Ovary (tissue), 9 donors: ENCODE measurements around the gene MYO9B. TPM values are rescaled to one million over a fixed set of nuclear protein-coding genes. Genes with fewer than 3 reads are reported as not detected.

Experiments used
- DNase-seq, 5 donors: peaks; one replicate each; pipeline ENCODE4 v3.0.0-alpha.2; 2019 to 2020
- H3K27ac ChIP-seq, 2 donors: fragments of 200-600 bp; one replicate each; pipeline versions ENCODE4 v1.5.1 to v1.8.0; 2019 to 2022
- H3K27me3 ChIP-seq: fragments of 200-600 bp; one replicate; pipeline ENCODE4 v1.8.0; 2022
- H3K36me3 ChIP-seq: fragments of 200-600 bp; sonication (generic); one replicate; pipeline ENCODE4 v1.5.1; 2019
- H3K4me1 ChIP-seq: one replicate; pipeline ENCODE4 v1.8.1; 2013; ENCODE audit warnings: mild to moderate bottlenecking, moderate library complexity; ENCODE audit not compliant: insufficient read depth
- H3K4me3 ChIP-seq: fragments of 200-600 bp; sonication (generic); one replicate; pipeline ENCODE4 v1.5.1; 2017
- H3K9me3 ChIP-seq, 2 donors: fragments of 200-600 bp in 1 of 2; sonication (generic) in 1 of 2; one replicate each; pipeline versions ENCODE4 v1.5.1 to v1.8.1; 2013 to 2019; ENCODE audit warnings: mild to moderate bottlenecking in 1 of 2, moderate library complexity in 1 of 2
- EP300 ChIP-seq: sonication (generic); formaldehyde crosslinking; IDR thresholded peaks from one replicate; pipeline ENCODE4 v1.6.1; 2017; ENCODE audit warnings: antibody characterized with exemption
- POLR2A ChIP-seq: fragments of 450-650 bp; IDR thresholded peaks from one replicate; pipeline ENCODE4 v1.6.1; 2017; ENCODE audit warnings: antibody characterized with exemption, mild to moderate bottlenecking, moderate library complexity
- WGBS, 3 donors: extraction: QIAGEN DNeasy Blood & Tissue Kit in 1 of 3; methylation state at CpG; one replicate each; pipeline versions ENCODE4 v1.1.5 to v1.1.7; 2013 to 2017; 5-methylcytosine and 5-hydroxymethylcytosine counted together
- intact Hi-C, 4 donors: fragments of 100-400 bp; cut with DNase I; formaldehyde crosslinking; loops; one replicate each; pipeline versions ENCODE4 v1.11.0 to v1.15.1; 2022 to 2023
- polyA plus RNA-seq, 2 donors: library from polyadenylated mRNA; stranded (reverse); fragments of 200-250 nt in 1 of 2; fragments of 350-450 nt in 1 of 2; fragmentation: Illumina TruSeq in 1 of 2; extraction: RNeasy Lipid Tissue Mini Kit (QIAGEN cat#74804) in 1 of 2; gene quantifications; one replicate each; pipeline ENCODE4 v1.2.3, GENCODE V29; 2013 to 2014
- total RNA-seq, 7 donors: library from RNA; depleted of rRNA in 2 of 7; stranded (reverse); fragments of >200 nt in 2 of 7; fragmentation: NEBNext Ultra II Directional in 3 of 7; extraction: Animal tissue kit (Norgen Biotek cat#: 25700) in 3 of 7; gene quantifications; one replicate each; pipeline versions ENCODE4 v1.1.0 to v1.2.4, GENCODE V29; 2016 to 2023
- TF ChIP-seq, protein P1 (sequence below), 3 donors: fragments of 450-650 bp in 2 of 3; fragments of 200-600 bp in 1 of 3; IDR thresholded peaks; one replicate each; pipeline versions ENCODE4 v1.5.1 to v1.8.0; 2016 to 2022; ENCODE audit warnings: antibody characterized with exemption in 3 of 3, mild to moderate bottlenecking in 1 of 3
- donor health status: DM: no; HTN: no; CAD: no; lungs with moderate emphysema.
- donor health status: DM: no; HTN: no; CAD: no.
- donor health status: Bipolar disorder and iron deficiency.
- donor health status: DM: yes; HTN: yes; CAD: no.
- donor health status: DM: no; HTN: no; CAD: no.
- donor health status: DM: yes; HTN: yes; CAD: no.

MYO9B gene
- total and polyA plus RNA-seq, 9 donors = 17.9 to 56.3 (median 34.1) TPM

DNA sequence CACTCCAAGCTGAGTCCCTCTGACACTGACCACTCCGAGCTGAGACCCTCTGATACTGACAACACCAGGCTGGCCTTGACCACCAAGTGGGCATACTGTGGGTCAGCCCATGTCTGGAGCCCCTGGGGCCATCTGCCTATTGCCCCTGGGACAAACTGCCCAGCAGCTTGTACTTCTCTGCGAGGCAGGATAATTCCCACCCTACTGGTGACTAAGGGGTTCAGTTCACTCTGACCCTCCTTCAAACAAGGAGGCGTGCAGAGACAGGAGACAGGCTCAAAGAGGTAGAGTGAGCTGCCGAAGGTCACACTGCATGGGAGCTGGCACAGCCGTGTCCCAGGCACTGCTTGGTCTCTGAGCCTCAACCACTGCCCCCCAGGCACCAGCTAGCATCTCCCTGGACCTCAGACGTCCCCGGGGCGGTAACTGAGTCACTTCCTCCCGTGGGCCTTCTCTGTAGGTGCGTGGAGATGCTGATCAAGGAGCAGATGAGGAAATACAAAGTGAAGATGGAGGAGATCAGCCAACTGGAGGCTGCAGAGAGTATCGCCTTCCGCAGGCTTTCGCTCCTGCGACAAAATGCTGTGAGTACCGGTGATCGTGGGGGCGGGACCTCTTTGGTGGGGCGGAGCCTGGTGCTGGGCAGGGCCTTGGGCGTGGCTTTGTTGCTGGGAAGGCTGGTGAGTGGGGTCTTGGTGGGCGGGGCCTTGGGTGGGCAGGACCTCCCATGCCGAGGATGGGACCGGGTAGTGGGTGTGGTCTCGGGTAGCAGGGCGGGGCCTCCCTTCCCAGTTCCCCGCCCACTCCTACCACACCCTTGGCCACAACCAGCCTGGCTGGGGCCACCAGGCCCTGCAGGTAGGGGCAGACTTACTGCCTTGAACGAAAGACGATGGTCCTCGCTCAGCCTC is 133.8 kb downstream of the MYO9B start:
- WGBS, 3 donors = 74 to 79% (median 78%) methylated on average over 28 of the region's 28 CpGs
- H3K27me3 ChIP-seq = no peaks in the 10 kb centered on the region
- H3K9me3 ChIP-seq = no peaks in the 10 kb centered on the region
- intact Hi-C loops = loop anchor here (5.0 to 10.0 kb wide), 4 partner anchors 58 to 75 kb away; partner anchors contain the start of genes ANKLE1 (in 2 of the 4) and BABAM1 (in 1 of the 4)
- TF ChIP-seq EP300 (no peak), POLR2A (no peak)
- TF ChIP-seq, protein P1, sequence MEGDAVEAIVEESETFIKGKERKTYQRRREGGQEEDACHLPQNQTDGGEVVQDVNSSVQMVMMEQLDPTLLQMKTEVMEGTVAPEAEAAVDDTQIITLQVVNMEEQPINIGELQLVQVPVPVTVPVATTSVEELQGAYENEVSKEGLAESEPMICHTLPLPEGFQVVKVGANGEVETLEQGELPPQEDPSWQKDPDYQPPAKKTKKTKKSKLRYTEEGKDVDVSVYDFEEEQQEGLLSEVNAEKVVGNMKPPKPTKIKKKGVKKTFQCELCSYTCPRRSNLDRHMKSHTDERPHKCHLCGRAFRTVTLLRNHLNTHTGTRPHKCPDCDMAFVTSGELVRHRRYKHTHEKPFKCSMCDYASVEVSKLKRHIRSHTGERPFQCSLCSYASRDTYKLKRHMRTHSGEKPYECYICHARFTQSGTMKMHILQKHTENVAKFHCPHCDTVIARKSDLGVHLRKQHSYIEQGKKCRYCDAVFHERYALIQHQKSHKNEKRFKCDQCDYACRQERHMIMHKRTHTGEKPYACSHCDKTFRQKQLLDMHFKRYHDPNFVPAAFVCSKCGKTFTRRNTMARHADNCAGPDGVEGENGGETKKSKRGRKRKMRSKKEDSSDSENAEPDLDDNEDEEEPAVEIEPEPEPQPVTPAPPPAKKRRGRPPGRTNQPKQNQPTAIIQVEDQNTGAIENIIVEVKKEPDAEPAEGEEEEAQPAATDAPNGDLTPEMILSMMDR (IDR thresholded peaks at IDR 0.05) = no peak
- no peak overlapping the region for H3K4me3 ChIP-seq
- no peaks in the 10 kb centered on the region for H3K36me3 ChIP-seq
- DNase-seq = no peak
- H3K4me1 ChIP-seq = no peaks in the 10 kb centered on the region
- no peak overlapping the region for H3K27ac ChIP-seq

GRCh38 chr19:17210296-17210695 is 134.7 kb downstream of the MYO9B start:
- Histone ChIP-seq H3K36me3 (no peaks in the 10 kb centered on the region), H3K9me3 (no peaks in the 10 kb centered on the region), H3K4me3 (no peak overlapping the region), H3K4me1 (peaks cover 2% of the 10 kb centered on the region), H3K27me3 (no peaks in the 10 kb centered on the region), H3K27ac (no peak overlapping the region)
- intact Hi-C loops = loop anchor here in 1 of 4 donors (5.0 kb wide), 1 partner anchor 57 kb away; the partner anchor contains the start of gene BABAM1
- 80 to 89% (median 86%) methylated on average over 14 of the region's 14 CpGs for WGBS, 3 donors
- TF ChIP-seq EP300 = no peak
- no peak for TF ChIP-seq POLR2A
- TF ChIP-seq, protein P1 (IDR thresholded peaks at IDR 0.05) = no peak
- no peak for DNase-seq

- no peaks in the 10 kb centered on the region for H3K9me3 ChIP-seq
- H3K4me1 ChIP-seq = peaks cover 4% of the 10 kb centered on the region
- intact Hi-C loops = loop anchor here in 1 of 4 donors (5.0 kb wide), 1 partner anchor 56 kb away; the partner anchor contains the start of gene BABAM1
- no peaks in the 10 kb centered on the region for H3K36me3 ChIP-seq
- H3K27ac ChIP-seq = no peak overlapping the region
- no peak overlapping the region for H3K4me3 ChIP-seq
- no peaks in the 10 kb centered on the region for H3K27me3 ChIP-seq
- 90 to 92% (median 92%) methylated on average over 54 to 58 of the region's 58 CpGs for WGBS, 3 donors
- TF ChIP-seq, protein P1 (IDR thresholded peaks at IDR 0.05) = no peak
- no peak for TF ChIP-seq EP300
- peak in 2 of 5 donors; percentile 29 to 31 for DNase-seq
These were observed 136.2 kb downstream of the MYO9B start for GRCh38 chr19:17211547-17212446.

- intact Hi-C loops = loop anchor here in 1 of 4 donors (5.0 kb wide), 1 partner anchor 54 kb away; the partner anchor contains the start of gene BABAM1
- WGBS, 3 donors = 79 to 81% (median 79%) methylated on average over 5 of the region's 5 CpGs
- TF ChIP-seq EP300 = no peak
- no peak for TF ChIP-seq POLR2A
- TF ChIP-seq, protein P1 (IDR thresholded peaks at IDR 0.05) = no peak
- no peak overlapping the region for H3K4me3 ChIP-seq
- peaks cover 4% of the 10 kb centered on the region for H3K4me1 ChIP-seq
- H3K27me3 ChIP-seq = no peaks in the 10 kb centered on the region
- no peaks in the 10 kb centered on the region for H3K9me3 ChIP-seq
- H3K36me3 ChIP-seq = no peaks in the 10 kb centered on the region
- peak in 1 of 5 donors; percentile 26 for DNase-seq
- H3K27ac ChIP-seq = no peak overlapping the region
These were observed 137.8 kb downstream of the MYO9B start for GRCh38 chr19:17213334-17213733.
